NCI-H2107 treated with DMSO at 0.1 percent for 48 hours (cell line): ENCODE measurements around the gene TSPAN17.
A peak's percentile ranks its signal among the peaks of the same experiment; 100 is the strongest.

ENCODE experiments used
- DNase-seq: peaks from one replicate; lab custom pipeline; 2025; ENCODE audit not compliant: unreplicated experiment; lab: John Stamatoyannopoulos, UW

The TSPAN17 gene

GRCh38 chr5:176639981-176640380 lies 7.3 kb upstream of the TSPAN17 start:
- DNase-seq: no peak

GRCh38 chr5:176640616-176641015 lies 6.7 kb upstream of the TSPAN17 start:
- no peak for DNase-seq

GRCh38 chr5:176642675-176643490 lies 4.4 kb upstream of the TSPAN17 start:
- no peak for DNase-seq

GRCh38 chr5:176643491-176644219 lies 3.6 kb upstream of the TSPAN17 start:
- no peak for DNase-seq

GRCh38 chr5:176644294-176644693 lies 3.0 kb upstream of the TSPAN17 start:
- no peak for DNase-seq

GRCh38 chr5:176644878-176645670 lies 2.2 kb upstream of the TSPAN17 start:
- no peak for DNase-seq

GRCh38 chr5:176646049-176646706 lies 1.1 kb upstream of the TSPAN17 start:
- DNase-seq: no peak

DNA sequence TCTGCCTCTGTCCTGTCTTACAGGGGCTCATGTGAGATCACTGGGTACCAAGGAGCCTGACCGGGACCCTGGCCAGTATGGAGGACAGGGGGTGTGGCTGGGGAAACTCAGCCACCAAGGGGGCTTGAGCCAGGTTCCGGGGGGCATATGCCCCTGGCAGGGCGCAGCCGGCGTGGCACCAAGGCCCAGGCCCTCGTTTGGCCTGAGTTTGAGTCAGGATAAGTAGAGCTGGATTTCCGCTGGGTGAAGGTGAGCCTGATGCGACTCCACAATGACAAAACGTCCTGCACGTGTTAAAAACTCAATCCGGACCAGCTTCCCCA lies 616 bp upstream of the TSPAN17 start:
- DNase-seq: no peak

GRCh38 chr5:176647843-176648473 lies 674 bp downstream of the TSPAN17 start:
- no peak for DNase-seq

DNA sequence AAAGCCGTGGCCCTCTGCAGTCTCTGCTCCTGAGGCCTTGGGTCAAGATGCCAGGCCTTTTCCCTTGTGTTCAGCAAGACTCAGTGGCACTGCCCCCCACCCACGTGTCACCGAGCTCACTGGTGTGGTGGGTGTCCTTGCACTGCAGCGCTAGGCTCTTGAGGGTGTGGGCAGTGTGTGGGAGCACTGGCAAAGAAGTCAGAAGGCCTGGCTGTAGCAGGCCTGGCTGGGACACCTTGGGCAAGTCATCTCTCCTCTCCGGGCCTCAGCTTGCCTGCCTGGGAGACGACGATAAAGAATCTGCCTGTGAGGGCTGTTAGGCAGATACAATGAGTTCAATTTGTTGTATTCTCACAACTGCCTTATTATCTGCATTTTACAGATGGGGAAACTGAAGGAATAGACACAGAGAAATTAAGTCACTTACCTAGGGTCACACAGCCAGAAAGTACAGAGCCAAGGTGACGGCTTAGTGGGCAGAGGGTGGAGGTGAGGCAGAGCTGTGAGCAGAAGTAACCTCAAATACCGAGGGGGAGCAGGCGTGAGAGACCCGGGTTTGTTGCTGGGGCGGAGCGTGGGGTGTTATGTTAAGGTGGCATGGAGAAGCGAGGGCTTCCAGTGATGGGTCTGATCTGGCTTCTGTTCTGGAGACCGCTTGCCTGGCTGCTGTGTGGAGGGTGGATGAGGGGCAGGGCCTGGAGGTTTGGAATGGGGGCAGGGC lies 1.4 kb downstream of the TSPAN17 start:
- no peak for DNase-seq

DNA sequence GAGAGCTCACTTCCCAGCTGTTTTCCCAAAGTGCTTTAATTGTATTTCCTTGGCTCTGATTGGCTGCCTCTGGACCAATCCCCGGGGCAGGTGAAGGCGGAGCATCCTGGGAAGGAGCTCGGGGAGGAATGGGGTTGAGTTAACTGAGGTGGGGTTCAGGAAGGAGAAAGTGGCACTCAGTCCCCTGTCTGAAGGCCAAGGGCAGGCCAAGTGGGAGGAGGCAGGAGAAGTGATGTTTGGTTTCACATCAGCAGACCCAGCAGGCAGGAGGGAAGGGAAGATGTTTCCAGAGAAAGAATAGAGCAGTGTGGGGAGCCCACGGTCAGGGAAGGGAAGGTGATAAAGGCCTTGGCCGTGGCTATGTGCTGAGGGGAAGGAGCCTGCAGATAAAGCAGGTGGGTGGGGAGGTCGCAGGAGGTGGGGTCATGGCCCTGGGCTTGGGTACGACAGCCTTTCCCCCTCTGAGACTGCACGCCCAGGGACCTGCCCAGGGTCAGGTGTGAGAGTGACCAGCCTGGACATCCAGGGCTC lies 3.1 kb downstream of the TSPAN17 start:
- no peak for DNase-seq

GRCh38 chr5:176651472-176651980 lies 4.2 kb downstream of the TSPAN17 start:
- no peak for DNase-seq

DNA sequence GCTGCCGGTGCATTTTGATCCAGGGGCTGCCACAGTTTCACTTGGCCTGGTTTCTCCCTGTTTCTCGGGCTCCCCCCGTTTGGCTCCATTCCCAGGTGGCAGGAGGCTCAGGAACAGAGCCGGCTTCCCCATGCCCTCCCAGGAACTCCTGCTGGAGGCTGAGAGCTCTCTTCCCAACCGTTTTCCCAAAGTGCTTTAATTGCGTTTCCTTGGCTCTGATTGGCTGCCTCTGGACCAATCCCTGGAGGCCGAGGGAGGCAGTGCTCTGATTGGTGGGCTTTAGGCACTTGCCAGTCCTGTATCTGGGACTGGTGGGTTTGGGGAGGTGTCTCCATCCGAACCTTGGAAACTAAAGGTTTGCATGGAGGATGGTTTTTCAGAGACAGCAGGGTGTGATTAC lies 4.9 kb downstream of the TSPAN17 start:
- no peak for DNase-seq

DNA sequence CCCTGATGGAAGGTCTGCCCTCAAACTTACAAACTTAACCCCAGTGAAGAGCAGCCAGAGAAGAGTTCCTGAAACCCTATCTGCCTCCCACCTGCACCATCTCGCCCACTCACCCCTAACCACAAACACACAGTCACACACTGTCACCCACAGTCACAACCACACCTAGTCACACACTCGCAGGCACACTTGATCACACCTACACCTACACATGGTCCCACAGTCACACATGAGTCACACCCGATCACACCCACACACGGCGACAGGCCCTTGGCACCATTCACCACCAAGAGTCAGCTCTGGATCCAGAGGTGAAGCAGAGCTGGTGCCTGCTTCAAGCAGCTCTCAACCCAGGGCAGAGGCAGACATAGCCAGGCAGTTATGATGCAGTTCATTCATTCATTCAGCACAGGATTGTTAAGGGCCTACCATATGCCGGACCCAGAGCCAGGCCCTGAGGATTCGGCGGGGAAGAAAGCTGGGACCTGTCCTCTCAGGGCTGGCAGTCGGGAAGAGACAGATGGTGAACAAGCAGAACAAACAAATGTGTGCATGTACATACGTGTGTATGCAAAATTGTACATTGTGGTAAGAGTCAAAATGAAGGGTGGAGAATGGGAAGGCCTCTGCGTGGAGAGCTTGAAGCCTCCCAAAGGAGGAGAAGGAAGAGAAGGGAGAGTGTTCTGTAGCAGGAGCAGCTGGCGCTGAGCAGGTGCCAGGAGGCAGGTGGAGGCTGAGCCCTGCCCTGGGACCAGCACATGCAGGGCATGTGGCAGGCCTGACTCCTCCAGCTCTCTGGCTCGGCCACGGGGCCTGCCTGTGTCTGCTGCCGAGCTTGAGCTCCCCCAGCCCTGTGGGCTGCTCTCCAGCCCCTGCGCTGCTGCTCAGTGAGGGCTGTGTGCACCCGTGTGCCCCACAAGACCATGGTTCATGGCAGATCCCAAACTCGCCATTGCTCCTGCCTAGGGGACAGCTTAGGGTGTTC lies 6.4 kb downstream of the TSPAN17 start:
- no peak for DNase-seq

- DNase-seq: no peak
Measured at GRCh38 chr5:176654856-176655255, 7.6 kb downstream of the TSPAN17 start.

DNA sequence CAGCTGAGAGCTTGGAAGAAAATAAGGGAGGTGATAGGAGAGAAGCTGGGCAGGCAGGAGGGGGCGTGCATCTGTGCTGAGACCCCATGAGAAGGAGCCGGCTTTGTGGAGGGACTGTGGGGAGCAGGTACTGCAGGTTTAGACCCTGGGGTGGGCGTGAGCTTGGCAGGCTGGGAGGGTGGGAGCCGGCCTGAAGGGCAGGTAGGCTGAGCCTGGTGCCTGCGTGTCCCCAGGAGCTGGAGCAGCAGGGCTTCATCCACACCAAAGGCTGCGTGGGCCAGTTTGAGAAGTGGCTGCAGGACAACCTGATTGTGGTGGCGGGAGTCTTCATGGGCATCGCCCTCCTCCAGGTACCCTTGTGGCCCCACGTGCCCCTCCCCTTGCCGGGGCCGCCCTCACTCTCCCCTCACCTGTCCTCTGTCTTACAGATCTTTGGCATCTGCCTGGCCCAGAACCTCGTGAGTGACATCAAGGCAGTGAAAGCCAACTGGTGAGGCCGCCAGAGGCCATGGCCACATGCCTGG lies 9.2 kb downstream of the TSPAN17 start:
- DNase-seq: no peak

DNA sequence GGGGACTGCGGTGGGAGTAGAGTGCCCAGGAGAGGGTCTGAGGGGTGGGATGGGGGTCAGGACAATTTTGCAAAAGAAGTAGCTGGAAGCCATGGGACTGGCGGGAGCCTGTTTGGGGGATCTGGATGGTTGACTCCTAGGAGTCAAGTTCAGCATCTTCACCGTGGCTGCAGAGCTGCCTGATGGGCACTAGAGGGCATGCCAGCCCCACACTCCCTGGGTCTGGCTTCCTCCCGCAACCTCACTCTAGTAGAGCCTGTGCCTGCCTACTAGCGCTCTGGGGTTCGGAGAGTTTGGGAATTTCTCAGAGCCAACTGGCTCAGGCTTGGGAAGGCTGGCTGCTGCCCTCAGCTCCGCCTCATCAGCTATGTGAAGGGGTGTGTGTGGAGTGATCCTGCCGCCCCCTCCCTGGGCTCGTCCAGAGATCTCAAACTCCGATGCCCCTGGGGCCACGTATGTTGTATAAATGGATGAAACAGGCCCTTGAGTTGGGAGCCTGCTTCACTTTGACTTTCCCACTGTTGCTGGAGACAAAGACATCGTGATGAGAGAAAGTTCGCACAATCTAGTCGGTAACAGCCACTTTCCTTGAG lies 10.8 kb downstream of the TSPAN17 start:
- peak; percentile 13 for DNase-seq
